BLaER1 (cell line): ENCODE data around the gene WDR5.

Experiments used
- H3K27ac ChIP-seq: shearing (Covaris generic); formaldehyde crosslinking; 2 replicates; pipeline ENCODE4 v1.8.1; 2022
- H3K27me3 ChIP-seq: shearing (Covaris generic); formaldehyde crosslinking; 2 replicates; pipeline ENCODE4 v1.8.1; 2022
- H3K36me3 ChIP-seq: shearing (Covaris generic); formaldehyde crosslinking; 2 replicates; pipeline ENCODE4 v1.8.1; 2022
- H3K4me1 ChIP-seq: shearing (Covaris generic); formaldehyde crosslinking; 2 replicates; pipeline ENCODE4 v1.8.1; 2022
- H3K4me2 ChIP-seq: shearing (Covaris generic); formaldehyde crosslinking; 2 replicates; pipeline ENCODE4 v1.8.1; 2022
- H3K4me3 ChIP-seq: shearing (Covaris generic); formaldehyde crosslinking; 2 replicates; pipeline ENCODE4 v1.8.1; 2022
- H3K9ac ChIP-seq: shearing (Covaris generic); formaldehyde crosslinking; 2 replicates; pipeline ENCODE4 v1.8.1; 2022
- H3K9me3 ChIP-seq: shearing (Covaris generic); formaldehyde crosslinking; 2 replicates; pipeline ENCODE4 v1.8.1; 2022
- H4K20me1 ChIP-seq: shearing (Covaris generic); formaldehyde crosslinking; 2 replicates; pipeline ENCODE4 v1.8.1; 2022
- Cebpa-rat ChIP-seq: shearing (Covaris generic); IDR thresholded peaks from 2 replicates; pipeline ENCODE4 v1.8.1; 2022

The WDR5 gene

GRCh38 chr9:134200730-134201129 is 64.8 kb downstream of the WDR5 start:
- Histone ChIP-seq H3K36me3 (no peaks in the 10 kb centered on the region), H3K9me3 (peaks cover 32% of the 10 kb centered on the region), H3K27me3 (no peaks in the 10 kb centered on the region), H3K9ac (no peak overlapping the region), H3K4me1 (peaks cover 49% of the 10 kb centered on the region), H4K20me1 (no peaks in the 10 kb centered on the region), H3K4me3 (no peak overlapping the region), H3K4me2 (no peak overlapping the region), H3K27ac (no peak overlapping the region)
- no peak for TF ChIP-seq Cebpa-rat

GRCh38 chr9:134203224-134203623 is 67.3 kb downstream of the WDR5 start:
- H3K4me1 ChIP-seq = peaks cover 43% of the 10 kb centered on the region
- H3K4me3 ChIP-seq = no peak overlapping the region
- H3K27ac ChIP-seq = no peak overlapping the region
- H3K9ac ChIP-seq = no peak overlapping the region
- H3K9me3 ChIP-seq = peaks cover 32% of the 10 kb centered on the region
- no peak for TF ChIP-seq Cebpa-rat
- H4K20me1 ChIP-seq = no peaks in the 10 kb centered on the region
- no peak overlapping the region for H3K4me2 ChIP-seq
- no peaks in the 10 kb centered on the region for H3K27me3 ChIP-seq
- H3K36me3 ChIP-seq = no peaks in the 10 kb centered on the region

- no peak overlapping the region for H3K27ac ChIP-seq
- peaks cover 43% of the 10 kb centered on the region for H3K4me1 ChIP-seq
- H3K27me3 ChIP-seq = no peaks in the 10 kb centered on the region
- H3K9me3 ChIP-seq = peaks cover 32% of the 10 kb centered on the region
- no peak overlapping the region for H3K9ac ChIP-seq
- no peaks in the 10 kb centered on the region for H3K36me3 ChIP-seq
- TF ChIP-seq Cebpa-rat = no peak
- H4K20me1 ChIP-seq = no peaks in the 10 kb centered on the region
- H3K4me2 ChIP-seq = no peak overlapping the region
- H3K4me3 ChIP-seq = no peak overlapping the region
These were observed 68.2 kb downstream of the WDR5 start for GRCh38 chr9:134204041-134204440.

GRCh38 chr9:134204991-134205578 is 69.2 kb downstream of the WDR5 start:
- H3K27ac ChIP-seq = no peak overlapping the region
- H3K4me1 ChIP-seq = peaks cover 53% of the 10 kb centered on the region

GRCh38 chr9:134205672-134206310 is 69.9 kb downstream of the WDR5 start:
- no peak overlapping the region for H3K9ac ChIP-seq
- H3K4me2 ChIP-seq = peak overlapping the region; percentile 59

More at GRCh38 chr9:134204991-134205578, 69.2 kb downstream of the WDR5 start:
- H3K4me3 ChIP-seq = no peak overlapping the region
- H3K4me2 ChIP-seq = peak overlapping the region; percentile 39
- no peaks in the 10 kb centered on the region for H3K36me3 ChIP-seq
- H3K9ac ChIP-seq = no peak overlapping the region
- H4K20me1 ChIP-seq = no peaks in the 10 kb centered on the region
- no peaks in the 10 kb centered on the region for H3K27me3 ChIP-seq
- peaks cover 32% of the 10 kb centered on the region for H3K9me3 ChIP-seq
- no peak for TF ChIP-seq Cebpa-rat

GRCh38 chr9:134206311-134207300 is 70.7 kb downstream of the WDR5 start:
- H3K4me3 ChIP-seq = no peak overlapping the region
- H3K4me1 ChIP-seq = peaks cover 68% of the 10 kb centered on the region
- H3K9ac ChIP-seq = no peak overlapping the region
- H3K9me3 ChIP-seq = peaks cover 24% of the 10 kb centered on the region
- no peaks in the 10 kb centered on the region for H3K27me3 ChIP-seq
- TF ChIP-seq Cebpa-rat = no peak
- H3K27ac ChIP-seq = peak overlapping the region; percentile 65
- no peaks in the 10 kb centered on the region for H3K36me3 ChIP-seq
- H4K20me1 ChIP-seq = no peaks in the 10 kb centered on the region
- H3K4me2 ChIP-seq = peak overlapping the region; percentile 59

More at GRCh38 chr9:134205672-134206310, 69.9 kb downstream of the WDR5 start:
- Histone ChIP-seq H3K27me3 (no peaks in the 10 kb centered on the region), H3K36me3 (no peaks in the 10 kb centered on the region), H3K4me1 (peaks cover 60% of the 10 kb centered on the region), H3K27ac (no peak overlapping the region), H3K4me3 (no peak overlapping the region), H4K20me1 (no peaks in the 10 kb centered on the region), H3K9me3 (peaks cover 29% of the 10 kb centered on the region)
- no peak for TF ChIP-seq Cebpa-rat

- Histone ChIP-seq H3K4me3 (no peak overlapping the region), H3K27me3 (no peaks in the 10 kb centered on the region), H3K9me3 (peaks cover 9% of the 10 kb centered on the region), H3K36me3 (no peaks in the 10 kb centered on the region), H3K27ac (peak overlapping the region; percentile 26; the same call in 1 of the 2 replicates), H3K4me2 (peak overlapping the region; percentile 44), H4K20me1 (no peaks in the 10 kb centered on the region), H3K4me1 (peaks cover 86% of the 10 kb centered on the region), H3K9ac (no peak overlapping the region)
- 0 out of 2 replicates have a peak, but pooled peaks have one; percentile 3 for TF ChIP-seq Cebpa-rat
These were observed 72.5 kb downstream of the WDR5 start for GRCh38 chr9:134208310-134208841.

- no peak overlapping the region for H3K4me3 ChIP-seq
- no peaks in the 10 kb centered on the region for H3K27me3 ChIP-seq
These were observed 73.3 kb downstream of the WDR5 start for GRCh38 chr9:134208981-134209725.

More at GRCh38 chr9:134208981-134209725, 73.3 kb downstream of the WDR5 start:
- H3K4me2 ChIP-seq = peak overlapping the region; percentile 44
- TF ChIP-seq Cebpa-rat = no peak
- peaks cover 91% of the 10 kb centered on the region for H3K4me1 ChIP-seq
- peaks cover 2% of the 10 kb centered on the region for H3K9me3 ChIP-seq
- no peaks in the 10 kb centered on the region for H3K36me3 ChIP-seq
- H3K9ac ChIP-seq = no peak overlapping the region
- no peaks in the 10 kb centered on the region for H4K20me1 ChIP-seq
- peak overlapping the region; percentile 73 for H3K27ac ChIP-seq
